ENCODE results near the gene SAXO1. TPM values are rescaled to one million over a fixed set of nuclear protein-coding genes. Genes with fewer than 3 reads are reported as not detected.

SAXO1 gene
- total and polyA plus RNA-seq, 2 experiments from 2014 or later, result 0.04 TPM; not detected in 1

GRCh38 chr9:19020886-19021455 lies 12.0 kb downstream of the SAXO1 start:
- no peaks in the 10 kb centered on the region for H3K4me1 ChIP-seq (ENCODE audit: insufficient read depth)
- 92% methylated on average over 3 of the region's 3 CpGs for WGBS (ENCODE audit: low lambda C conversion rate, missing lambda C conversion rate)
- no peak overlapping the region for H2AFZ ChIP-seq
- no peak overlapping the region for H3K4me3 ChIP-seq
- TF ChIP-seq CTCF (IDR thresholded peaks at IDR 0.05; ENCODE audit: poor library complexity) (no peak), EZH2 (IDR thresholded peaks at IDR 0.05; ENCODE audit: borderline replicate concordance) (no peak), EZH2phosphoT487 (IDR thresholded peaks at IDR 0.05; ENCODE audit: low read depth, severe bottlenecking, unreplicated experiment) (no peak)
- H3K9me2 ChIP-seq (replicated peaks; ENCODE audit: insufficient read depth), result no peaks in the 10 kb centered on the region
- H3K79me2 ChIP-seq, result no peaks in the 10 kb centered on the region
- no peak overlapping the region for H3K27ac ChIP-seq
- no peak overlapping the region for H3K4me2 ChIP-seq
- no peak for DNase-seq (ENCODE audit: low spot score)
- H4K20me1 ChIP-seq (ENCODE audit: insufficient read depth, poor library complexity, severe bottlenecking), result no peaks in the 10 kb centered on the region
- H3K36me3 ChIP-seq (replicated peaks; ENCODE audit: insufficient read depth, low read depth), result no peaks in the 10 kb centered on the region
- H3K27me3 ChIP-seq, result no peaks in the 10 kb centered on the region
- no peaks in the 10 kb centered on the region for H3K9me3 ChIP-seq (ENCODE audit: low read depth)

- Histone ChIP-seq H3K9me2 (replicated peaks; ENCODE audit: insufficient read depth) (no peaks in the 10 kb centered on the region), H3K4me2 (no peak overlapping the region), H3K4me3 (no peak overlapping the region), H3K27ac (no peak overlapping the region), H4K20me1 (ENCODE audit: insufficient read depth, poor library complexity, severe bottlenecking) (no peaks in the 10 kb centered on the region), H3K36me3 (replicated peaks; ENCODE audit: insufficient read depth, low read depth) (no peaks in the 10 kb centered on the region), H3K27me3 (no peaks in the 10 kb centered on the region), H3K9me3 (ENCODE audit: low read depth) (no peaks in the 10 kb centered on the region), H2AFZ (no peak overlapping the region), H3K4me1 (ENCODE audit: insufficient read depth) (no peaks in the 10 kb centered on the region), H3K79me2 (no peaks in the 10 kb centered on the region)
- WGBS (ENCODE audit: low lambda C conversion rate, missing lambda C conversion rate), result 86% methylated on average over 4 of the region's 4 CpGs
- TF ChIP-seq EZH2 (IDR thresholded peaks at IDR 0.05; ENCODE audit: borderline replicate concordance) (no peak), EZH2phosphoT487 (IDR thresholded peaks at IDR 0.05; ENCODE audit: low read depth, severe bottlenecking, unreplicated experiment) (no peak), CTCF (IDR thresholded peaks at IDR 0.05; ENCODE audit: poor library complexity) (no peak)
- DNase-seq (ENCODE audit: low spot score), result no peak
Observed at GRCh38 chr9:19018201-19018600, 14.8 kb downstream of the SAXO1 start.

- H3K36me3 ChIP-seq (replicated peaks; ENCODE audit: insufficient read depth, low read depth), result no peaks in the 10 kb centered on the region
- no peak overlapping the region for H3K4me3 ChIP-seq
- no peaks in the 10 kb centered on the region for H3K79me2 ChIP-seq
- TF ChIP-seq EZH2 (IDR thresholded peaks at IDR 0.05; ENCODE audit: borderline replicate concordance) (no peak), EZH2phosphoT487 (IDR thresholded peaks at IDR 0.05; ENCODE audit: low read depth, severe bottlenecking, unreplicated experiment) (no peak), CTCF (IDR thresholded peaks at IDR 0.05; ENCODE audit: poor library complexity) (no peak)
- H3K9me2 ChIP-seq (replicated peaks; ENCODE audit: insufficient read depth), result no peaks in the 10 kb centered on the region
- H2AFZ ChIP-seq, result no peak overlapping the region
- no peaks in the 10 kb centered on the region for H3K27me3 ChIP-seq
- no peaks in the 10 kb centered on the region for H3K4me1 ChIP-seq (ENCODE audit: insufficient read depth)
- H3K27ac ChIP-seq, result no peak overlapping the region
- no peaks in the 10 kb centered on the region for H4K20me1 ChIP-seq (ENCODE audit: insufficient read depth, poor library complexity, severe bottlenecking)
- H3K4me2 ChIP-seq, result no peak overlapping the region
- H3K9me3 ChIP-seq (ENCODE audit: low read depth), result no peaks in the 10 kb centered on the region
- WGBS (ENCODE audit: low lambda C conversion rate, missing lambda C conversion rate), result 82% methylated on average over 5 of the region's 5 CpGs
- DNase-seq (ENCODE audit: low spot score), result no peak
Observed at GRCh38 chr9:19009391-19009965, 23.5 kb downstream of the SAXO1 start.
